Measurements from ENCODE around the gene IFT57. TPM values are rescaled to one million over a fixed set of nuclear protein-coding genes. Genes with fewer than 3 reads are reported as not detected.

The IFT57 gene
- total RNA-seq, 6 experiments from 2014 or later, result 2.4 to 6.2 (median 4.5) TPM

GRCh38 chr3:108189440-108189839 lies 32.8 kb downstream of the IFT57 start:
- Histone ChIP-seq H3K27me3 (no peaks in the 10 kb centered on the region), H3K27ac (no peak overlapping the region), H3K4me1 (no peaks in the 10 kb centered on the region), H3K36me3 (no peaks in the 10 kb centered on the region), H3K9me3 (no peaks in the 10 kb centered on the region), H3K4me3 (no peak overlapping the region)
- TF ChIP-seq POLR2A (IDR thresholded peaks at IDR 0.05), result no peak
- no peak for TF ChIP-seq CTCF (IDR thresholded peaks at IDR 0.05)
- WGBS (ENCODE audit: insufficient coverage, low coverage, low lambda C conversion rate, missing lambda C conversion rate), result 25% methylated on average over 3 of the region's 3 CpGs
- no peak for DNase-seq
- ATAC-seq, result peak in 1 of 4 donors; percentile 45
- intact Hi-C loops (cut with DNase I), result no loop called here

- no peak overlapping the region for H3K4me3 ChIP-seq
- ATAC-seq, result no peak
- no peaks in the 10 kb centered on the region for H3K27me3 ChIP-seq
These were observed 36.7 kb downstream of the IFT57 start for GRCh38 chr3:108185536-108185935.

GRCh38 chr3:108184824-108185223 lies 37.4 kb downstream of the IFT57 start:
- TF ChIP-seq POLR2A (IDR thresholded peaks at IDR 0.05) (no peak), CTCF (IDR thresholded peaks at IDR 0.05) (no peak)
- ATAC-seq, result no peak
- 94% methylated on average over 3 of the region's 3 CpGs for WGBS (ENCODE audit: insufficient coverage, low coverage, low lambda C conversion rate, missing lambda C conversion rate)
- Histone ChIP-seq H3K4me3 (no peak overlapping the region), H3K36me3 (no peaks in the 10 kb centered on the region), H3K27ac (no peak overlapping the region), H3K4me1 (no peaks in the 10 kb centered on the region), H3K9me3 (no peaks in the 10 kb centered on the region), H3K27me3 (no peaks in the 10 kb centered on the region)
- DNase-seq, result no peak
- intact Hi-C loops (cut with DNase I), result no loop called here

More at GRCh38 chr3:108185536-108185935, 36.7 kb downstream of the IFT57 start:
- DNase-seq, result no peak
- WGBS (ENCODE audit: insufficient coverage, low coverage, low lambda C conversion rate, missing lambda C conversion rate), result 89% methylated on average over 6 of the region's 6 CpGs
- Histone ChIP-seq H3K27ac (no peak overlapping the region), H3K4me1 (no peaks in the 10 kb centered on the region), H3K9me3 (no peaks in the 10 kb centered on the region), H3K36me3 (no peaks in the 10 kb centered on the region)
- TF ChIP-seq CTCF (IDR thresholded peaks at IDR 0.05) (no peak), POLR2A (IDR thresholded peaks at IDR 0.05) (no peak)
- intact Hi-C loops (cut with DNase I), result no loop called here

GRCh38 chr3:108183971-108184370 lies 38.3 kb downstream of the IFT57 start:
- DNase-seq (no peak), ATAC-seq (no peak)
- Histone ChIP-seq H3K4me1 (no peaks in the 10 kb centered on the region), H3K4me3 (no peak overlapping the region), H3K27me3 (no peaks in the 10 kb centered on the region), H3K9me3 (no peaks in the 10 kb centered on the region), H3K27ac (no peak overlapping the region), H3K36me3 (no peaks in the 10 kb centered on the region)
- intact Hi-C loops (cut with DNase I), result no loop called here
- TF ChIP-seq POLR2A (IDR thresholded peaks at IDR 0.05), result no peak
- TF ChIP-seq CTCF (IDR thresholded peaks at IDR 0.05), result no peak
- WGBS (ENCODE audit: insufficient coverage, low coverage, low lambda C conversion rate, missing lambda C conversion rate), result 86% methylated on average over 2 of the region's 2 CpGs

- WGBS (ENCODE audit: insufficient coverage, low coverage, low lambda C conversion rate, missing lambda C conversion rate), result 36% methylated on average over 1 of the region's 1 CpG
- TF ChIP-seq POLR2A (IDR thresholded peaks at IDR 0.05) (no peak), CTCF (IDR thresholded peaks at IDR 0.05) (no peak)
- no peak for ATAC-seq
These were observed 39.0 kb downstream of the IFT57 start for GRCh38 chr3:108183181-108183580.

More at GRCh38 chr3:108183181-108183580, 39.0 kb downstream of the IFT57 start:
- Histone ChIP-seq H3K4me1 (no peaks in the 10 kb centered on the region), H3K27ac (no peak overlapping the region), H3K9me3 (no peaks in the 10 kb centered on the region), H3K36me3 (no peaks in the 10 kb centered on the region), H3K4me3 (no peak overlapping the region), H3K27me3 (no peaks in the 10 kb centered on the region)
- intact Hi-C loops (cut with DNase I), result no loop called here
- no peak for DNase-seq

Measured in right lobe of liver (tissue), 6 donors.